ENCODE data around the gene BSDC1.

GRCh38 chr1:32318127-32318869, 75.9 kb downstream of the BSDC1 start:
- TF ChIP-seq, protein P1, sequence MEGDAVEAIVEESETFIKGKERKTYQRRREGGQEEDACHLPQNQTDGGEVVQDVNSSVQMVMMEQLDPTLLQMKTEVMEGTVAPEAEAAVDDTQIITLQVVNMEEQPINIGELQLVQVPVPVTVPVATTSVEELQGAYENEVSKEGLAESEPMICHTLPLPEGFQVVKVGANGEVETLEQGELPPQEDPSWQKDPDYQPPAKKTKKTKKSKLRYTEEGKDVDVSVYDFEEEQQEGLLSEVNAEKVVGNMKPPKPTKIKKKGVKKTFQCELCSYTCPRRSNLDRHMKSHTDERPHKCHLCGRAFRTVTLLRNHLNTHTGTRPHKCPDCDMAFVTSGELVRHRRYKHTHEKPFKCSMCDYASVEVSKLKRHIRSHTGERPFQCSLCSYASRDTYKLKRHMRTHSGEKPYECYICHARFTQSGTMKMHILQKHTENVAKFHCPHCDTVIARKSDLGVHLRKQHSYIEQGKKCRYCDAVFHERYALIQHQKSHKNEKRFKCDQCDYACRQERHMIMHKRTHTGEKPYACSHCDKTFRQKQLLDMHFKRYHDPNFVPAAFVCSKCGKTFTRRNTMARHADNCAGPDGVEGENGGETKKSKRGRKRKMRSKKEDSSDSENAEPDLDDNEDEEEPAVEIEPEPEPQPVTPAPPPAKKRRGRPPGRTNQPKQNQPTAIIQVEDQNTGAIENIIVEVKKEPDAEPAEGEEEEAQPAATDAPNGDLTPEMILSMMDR (IDR thresholded peaks at IDR 0.05), result no peak
- TF ChIP-seq POLR2AphosphoS5 (IDR thresholded peaks at IDR 0.05) (no peak), POLR2A (IDR thresholded peaks at IDR 0.05; ENCODE audit: low read depth) (no peak), EP300 (IDR thresholded peaks at IDR 0.05) (no peak)
